Stimulated activated CD8-positive, alpha-beta memory T cell treated with anti-CD3 and anti-CD28 coated beads, Interleukin-4, amount 100 ng/mL, for 4 hours (primary cell): ENCODE measurements around the gene SPHK1.

Experiments
- DNase-seq, 2 donors: peaks; one replicate each; pipeline ENCODE4 v3.0.0-alpha.2; 2020; ENCODE audit warnings: low read depth in 2 of 2, low spot score in 1 of 2

Gene SPHK1

GRCh38 chr17:76405607-76405966, 21.2 kb downstream of the SPHK1 start:
- no peak for DNase-seq

GRCh38 chr17:76405967-76406647, 21.7 kb downstream of the SPHK1 start:
- DNase-seq: no peak

GRCh38 chr17:76407509-76407908, 23.1 kb downstream of the SPHK1 start:
- DNase-seq: no peak

- peak; percentile 27 to 40 for DNase-seq
These were observed 23.8 kb downstream of the SPHK1 start for GRCh38 chr17:76408037-76408849.

GRCh38 chr17:76410328-76410965, 26.0 kb downstream of the SPHK1 start:
- no peak for DNase-seq

- DNase-seq: no peak
These were observed 26.8 kb downstream of the SPHK1 start for GRCh38 chr17:76411247-76411646.

- no peak for DNase-seq
These were observed 30.2 kb downstream of the SPHK1 start for GRCh38 chr17:76414334-76415295.

- no peak for DNase-seq
These were observed 31.4 kb downstream of the SPHK1 start for GRCh38 chr17:76415786-76416185.

GRCh38 chr17:76416457-76416856, 32.0 kb downstream of the SPHK1 start:
- DNase-seq: no peak

- DNase-seq: no peak
These were observed 32.5 kb downstream of the SPHK1 start for GRCh38 chr17:76416899-76417298.

GRCh38 chr17:76417499-76418143, 33.2 kb downstream of the SPHK1 start:
- DNase-seq: no peak

- no peak for DNase-seq
These were observed 35.3 kb downstream of the SPHK1 start for GRCh38 chr17:76419576-76420260.

GRCh38 chr17:76420356-76421043, 36.1 kb downstream of the SPHK1 start:
- DNase-seq: no peak

- DNase-seq: no peak
These were observed 36.6 kb downstream of the SPHK1 start for GRCh38 chr17:76421044-76421407.

- DNase-seq: no peak
These were observed 38.0 kb downstream of the SPHK1 start for GRCh38 chr17:76422406-76422805.

- DNase-seq: no peak
These were observed 38.5 kb downstream of the SPHK1 start for GRCh38 chr17:76422860-76423259.

- DNase-seq: no peak
These were observed 42.4 kb downstream of the SPHK1 start for GRCh38 chr17:76426853-76427252.

GRCh38 chr17:76427501-76428231, 43.3 kb downstream of the SPHK1 start:
- no peak for DNase-seq

GRCh38 chr17:76428511-76428910, 44.1 kb downstream of the SPHK1 start:
- DNase-seq: no peak
